Activated naive CD8-positive, alpha-beta T cell treated with anti-CD3 and anti-CD28 coated beads, Interleukin-2, amount 50 U/mL, for 24 hours (primary cell): ENCODE data around the gene TEX55.
"Not testable (repeated sequence)": the region's sequence is repeated elsewhere in the genome, so short reads cannot be mapped to it uniquely, and the experiment has no call there.

Experiments
- ATAC-seq: fragments of 150-1000 bp; cut with Tn5 transposase; one replicate; pipeline ENCODE4 v1.10.0; 2021
- DNase-seq: peaks from one replicate; pipeline ENCODE4 v3.0.0; 2021
- H3K27ac Mint-ChIP-seq: one replicate; pipeline ENCODE4 v1.8.0; 2021; ENCODE audit warnings: mild to moderate bottlenecking, mixed read lengths
- H3K27me3 Mint-ChIP-seq: one replicate; pipeline ENCODE4 v1.8.0; 2021; ENCODE audit warnings: mixed read lengths
- H3K36me3 Mint-ChIP-seq: one replicate; pipeline ENCODE4 v1.8.0; 2021; ENCODE audit warnings: low read depth, mixed read lengths
- H3K4me1 Mint-ChIP-seq: one replicate; pipeline ENCODE4 v1.8.0; 2021; ENCODE audit warnings: mixed read lengths
- H3K4me3 Mint-ChIP-seq: one replicate; pipeline ENCODE4 v1.8.0; 2021; ENCODE audit warnings: mild to moderate bottlenecking, moderate library complexity, mixed read lengths
- H3K9me3 Mint-ChIP-seq: one replicate; pipeline ENCODE4 v1.8.0; 2021; ENCODE audit warnings: mixed read lengths

TEX55 gene

DNA sequence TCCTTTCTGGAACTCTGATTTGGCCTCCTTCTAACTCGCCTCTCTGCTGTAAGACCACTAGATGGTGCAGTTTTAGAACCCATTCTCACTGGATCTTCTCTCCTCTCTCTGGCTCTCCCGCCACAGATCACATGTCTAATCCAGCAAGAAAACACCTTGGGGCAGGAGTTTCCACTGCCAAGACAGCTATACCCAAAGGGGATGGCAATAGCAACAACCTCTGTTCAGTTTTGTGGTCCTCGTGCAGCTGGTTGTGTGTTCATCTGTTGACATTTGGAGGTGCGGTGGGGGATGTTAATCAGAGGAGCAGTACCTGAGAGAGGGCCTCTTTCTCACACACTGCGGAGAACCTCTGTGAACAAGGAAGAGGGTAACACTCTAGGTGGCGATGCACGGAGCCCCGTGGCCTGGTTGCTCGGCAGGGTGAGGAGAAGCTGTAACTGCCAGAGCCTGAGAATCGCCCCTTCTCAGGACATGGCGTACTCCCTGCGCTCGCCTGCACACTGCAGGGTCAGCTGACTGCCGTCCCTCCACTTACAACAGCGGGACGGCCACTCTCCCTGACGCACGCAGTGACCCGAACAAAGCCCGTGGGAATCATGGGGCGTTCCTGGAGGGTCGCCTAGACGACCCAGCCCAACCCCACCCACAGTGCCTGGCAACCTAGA, at the start of gene TEX55:
TEX55 (plus strand) TSS at position 666 of the 668 bp plus-strand sequence. CDS start 25 bp downstream, outside the sequence.
- DNase-seq = peak; percentile 3
- Mint-ChIP-seq H3K27me3 (no peaks in the 10 kb centered on the region), H3K27ac (no peak within 1 kb of the TSS), H3K36me3 (no peaks in the 10 kb centered on the region), H3K9me3 (no peaks in the 10 kb centered on the region), H3K4me3 (no peak within 1 kb of the TSS), H3K4me1 (peaks cover 3% of the 10 kb centered on the region)
- peak; percentile 48 for ATAC-seq

DNA sequence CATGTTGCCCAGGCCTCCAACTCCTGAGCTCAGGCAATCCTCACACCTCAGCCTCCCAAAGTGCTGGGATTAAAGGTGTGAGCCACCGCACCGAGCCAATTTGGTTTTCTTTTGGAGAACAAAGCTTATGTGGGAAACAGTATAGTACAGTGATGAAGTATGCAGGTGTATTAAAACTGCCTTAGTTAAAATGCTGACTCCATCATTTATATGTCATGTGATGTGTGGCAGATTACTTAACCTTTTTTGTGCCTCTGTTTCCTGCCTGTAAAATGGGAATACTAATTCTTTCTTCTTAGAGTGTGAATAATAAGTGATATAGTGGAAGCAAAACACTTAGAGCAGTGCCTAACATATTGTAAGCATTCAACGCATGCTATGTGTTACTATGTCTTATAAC, 48.0 kb upstream of the TEX55 start:
- H3K36me3 Mint-ChIP-seq = no peaks in the 10 kb centered on the region
- no peaks in the 10 kb centered on the region for H3K4me1 Mint-ChIP-seq
- H3K4me3 Mint-ChIP-seq = no peak overlapping the region
- ATAC-seq = no peak
- H3K27me3 Mint-ChIP-seq = peaks cover 2% of the 10 kb centered on the region
- H3K27ac Mint-ChIP-seq = no peak overlapping the region
- no peak for DNase-seq
- no peaks in the 10 kb centered on the region for H3K9me3 Mint-ChIP-seq

DNA sequence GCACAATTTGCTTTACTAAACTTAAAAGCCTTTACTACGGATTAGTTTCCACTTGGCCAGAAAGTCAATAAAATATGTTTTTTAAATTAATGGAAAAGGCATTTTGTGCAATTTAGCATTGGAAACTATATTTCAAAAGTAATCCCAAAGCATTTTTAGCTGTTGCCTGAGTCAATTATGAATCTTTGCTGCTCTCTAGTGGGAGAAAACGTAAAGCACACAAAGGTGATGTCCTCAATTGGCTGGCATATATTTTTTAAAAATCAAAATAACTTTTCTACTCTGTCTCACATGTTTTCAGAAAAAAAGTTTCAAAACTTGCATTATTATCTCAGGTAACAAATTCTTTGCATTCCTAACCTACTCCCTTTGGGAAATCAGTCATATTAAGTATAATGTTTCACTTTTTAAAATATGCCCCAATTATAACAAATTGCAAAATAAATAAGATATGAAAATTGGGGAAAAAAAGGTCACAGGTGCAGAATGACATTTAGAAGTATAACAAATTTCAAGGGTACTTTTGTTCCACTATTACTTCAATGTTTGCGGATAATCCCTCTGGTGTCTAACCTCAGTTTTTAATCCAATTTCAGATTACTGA, 47.2 kb upstream of the TEX55 start:
- ATAC-seq = no peak
- no peak for DNase-seq
- Mint-ChIP-seq H3K27me3 (peaks cover 2% of the 10 kb centered on the region), H3K27ac (no peak overlapping the region), H3K9me3 (no peaks in the 10 kb centered on the region), H3K4me1 (no peaks in the 10 kb centered on the region), H3K4me3 (no peak overlapping the region), H3K36me3 (no peaks in the 10 kb centered on the region)

DNA sequence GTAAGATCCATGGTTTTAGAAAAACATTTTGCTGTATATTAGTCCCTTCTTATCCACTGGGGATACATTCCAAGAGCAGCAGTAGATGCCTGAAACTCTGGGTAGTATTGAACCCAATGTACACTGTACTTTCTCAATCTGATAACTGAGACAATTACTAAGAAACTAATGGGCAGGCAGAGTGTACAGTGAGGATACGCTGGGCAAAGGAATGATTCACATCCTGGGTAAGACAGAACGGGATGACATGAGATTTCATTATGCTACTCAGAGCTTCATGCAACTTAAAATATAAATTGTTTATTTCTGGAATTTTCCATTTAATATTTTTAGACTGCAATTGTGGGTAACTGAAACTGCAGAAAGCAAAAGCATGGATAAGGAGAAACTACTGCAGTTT, 46.2 kb upstream of the TEX55 start:
- Mint-ChIP-seq H3K27ac (no peak overlapping the region), H3K36me3 (no peaks in the 10 kb centered on the region), H3K4me3 (no peak overlapping the region), H3K9me3 (no peaks in the 10 kb centered on the region), H3K4me1 (no peaks in the 10 kb centered on the region), H3K27me3 (peaks cover 2% of the 10 kb centered on the region)
- no peak for DNase-seq
- no peak for ATAC-seq

DNA sequence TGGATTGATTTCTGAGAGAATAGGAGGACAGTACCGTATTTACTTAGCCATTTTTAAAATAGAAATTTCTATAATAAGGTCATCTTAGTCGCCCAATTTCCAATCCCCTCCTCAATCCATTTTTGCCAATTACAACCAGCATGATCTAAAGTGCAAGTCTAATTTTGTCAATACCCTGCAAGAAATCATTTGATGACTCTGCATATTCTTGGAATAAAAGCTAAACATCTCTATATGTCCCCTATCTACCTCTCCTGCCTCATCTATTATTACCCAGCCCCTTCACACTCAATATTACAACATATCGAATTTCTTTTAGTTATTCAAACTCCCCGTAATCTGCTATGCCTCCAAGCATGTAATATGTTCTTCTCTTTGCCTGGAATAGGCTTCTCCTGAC, 41.9 kb upstream of the TEX55 start:
- Mint-ChIP-seq H3K36me3 (no peaks in the 10 kb centered on the region), H3K9me3 (no peaks in the 10 kb centered on the region), H3K27me3 (peaks cover 3% of the 10 kb centered on the region), H3K4me3 (no peak overlapping the region), H3K27ac (no peak overlapping the region), H3K4me1 (no peaks in the 10 kb centered on the region)
- ATAC-seq (no peak), DNase-seq (no peak)

DNA sequence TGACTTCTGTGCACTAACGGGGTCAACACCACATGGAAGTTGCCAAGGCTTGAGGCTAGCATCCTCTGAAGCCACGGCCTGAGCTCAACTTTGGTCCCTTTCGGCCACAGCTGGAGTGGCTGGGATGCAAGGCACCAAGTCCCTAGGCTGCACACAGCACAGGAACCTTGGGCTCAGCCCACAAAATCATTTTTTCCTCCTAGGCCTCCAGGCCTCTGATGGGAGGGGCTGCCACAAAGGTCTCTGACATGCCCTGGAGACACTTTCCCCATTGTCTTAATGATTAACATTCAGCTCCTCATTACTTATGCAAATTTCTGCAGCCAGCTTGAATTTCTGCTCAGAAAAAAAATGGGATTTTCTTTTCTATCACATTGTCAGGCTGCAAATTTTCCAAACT, 27.6 kb upstream of the TEX55 start:
- not testable (repeated sequence) for H3K36me3 Mint-ChIP-seq, H3K4me3 Mint-ChIP-seq, ATAC-seq, DNase-seq, H3K27me3 Mint-ChIP-seq, H3K4me1 Mint-ChIP-seq, H3K27ac Mint-ChIP-seq
- peaks cover 20% of the 10 kb centered on the region for H3K9me3 Mint-ChIP-seq

DNA sequence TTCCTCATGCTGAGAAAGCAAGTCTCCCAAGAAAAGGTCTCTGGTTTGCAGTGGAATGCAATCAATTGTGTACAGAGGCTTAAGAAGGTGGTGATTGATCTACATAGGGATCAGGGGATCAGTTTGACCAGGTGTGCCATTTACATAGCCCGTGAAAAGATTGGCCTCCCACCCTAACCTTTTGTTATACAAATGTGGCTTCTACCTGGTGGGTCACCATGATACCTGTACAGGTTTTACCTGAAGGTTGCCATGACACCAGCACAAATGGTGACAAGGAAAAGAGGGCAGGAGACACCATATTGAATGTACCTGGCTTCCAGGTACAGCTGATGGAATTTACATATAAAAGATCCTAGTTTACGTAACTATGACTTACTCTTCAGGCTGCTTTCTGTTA, 25.5 kb upstream of the TEX55 start:
- Mint-ChIP-seq H3K36me3 (peaks cover 3% of the 10 kb centered on the region), H3K27ac (no peak overlapping the region), H3K4me3 (no peak overlapping the region), H3K27me3 (peaks cover 4% of the 10 kb centered on the region), H3K9me3 (peaks cover 15% of the 10 kb centered on the region), H3K4me1 (no peaks in the 10 kb centered on the region)
- no peak for ATAC-seq
- no peak for DNase-seq

DNA sequence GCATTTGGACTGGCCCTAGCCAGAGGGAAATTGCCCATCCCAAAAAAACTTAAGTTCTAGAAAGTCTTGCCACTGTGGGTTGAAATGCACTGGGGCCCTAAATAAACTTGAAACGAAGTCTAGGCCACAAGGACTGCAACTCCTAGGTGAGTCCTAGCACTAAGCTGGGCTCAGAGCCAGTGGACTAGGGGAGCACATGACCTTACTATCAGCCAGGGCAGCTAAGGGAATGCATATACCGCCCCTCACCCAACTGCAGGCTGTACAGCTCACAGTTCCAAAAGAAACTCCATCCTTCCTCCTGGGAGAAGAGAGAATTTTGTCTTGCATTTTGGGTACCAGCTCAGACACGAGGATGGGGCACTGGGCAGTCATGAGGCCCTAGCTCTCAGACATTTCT, 23.6 kb upstream of the TEX55 start:
- H3K27ac Mint-ChIP-seq = no peak overlapping the region
- peaks cover 11% of the 10 kb centered on the region for H3K27me3 Mint-ChIP-seq
- DNase-seq = no peak
- H3K4me1 Mint-ChIP-seq = no peaks in the 10 kb centered on the region
- peaks cover 9% of the 10 kb centered on the region for H3K9me3 Mint-ChIP-seq
- ATAC-seq = no peak
- H3K4me3 Mint-ChIP-seq = no peak overlapping the region
- H3K36me3 Mint-ChIP-seq = peaks cover 3% of the 10 kb centered on the region

DNA sequence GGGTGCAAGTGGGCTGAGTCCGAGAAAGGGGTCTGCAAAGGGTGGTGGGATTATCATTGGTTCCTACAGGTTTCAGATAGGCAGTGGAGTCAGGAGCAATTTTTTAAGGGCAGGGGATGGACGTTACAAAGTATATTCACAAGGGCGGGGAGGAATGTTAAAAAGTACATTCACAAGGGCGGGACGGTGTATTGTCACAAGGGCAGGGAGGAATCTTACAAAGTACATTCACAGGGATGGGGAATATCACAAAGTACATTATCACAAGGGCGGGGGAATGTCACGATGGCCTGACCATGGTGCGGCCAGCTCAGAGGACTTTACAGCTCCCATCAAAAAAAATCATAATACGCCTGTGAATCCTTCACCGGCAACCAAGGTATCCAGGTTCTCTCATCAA, 20.6 kb upstream of the TEX55 start:
- Mint-ChIP-seq H3K4me3 (no peak overlapping the region), H3K27ac (no peak overlapping the region), H3K36me3 (no peaks in the 10 kb centered on the region), H3K9me3 (no peaks in the 10 kb centered on the region), H3K4me1 (no peaks in the 10 kb centered on the region), H3K27me3 (peaks cover 11% of the 10 kb centered on the region)
- DNase-seq (no peak), ATAC-seq (no peak)

DNA sequence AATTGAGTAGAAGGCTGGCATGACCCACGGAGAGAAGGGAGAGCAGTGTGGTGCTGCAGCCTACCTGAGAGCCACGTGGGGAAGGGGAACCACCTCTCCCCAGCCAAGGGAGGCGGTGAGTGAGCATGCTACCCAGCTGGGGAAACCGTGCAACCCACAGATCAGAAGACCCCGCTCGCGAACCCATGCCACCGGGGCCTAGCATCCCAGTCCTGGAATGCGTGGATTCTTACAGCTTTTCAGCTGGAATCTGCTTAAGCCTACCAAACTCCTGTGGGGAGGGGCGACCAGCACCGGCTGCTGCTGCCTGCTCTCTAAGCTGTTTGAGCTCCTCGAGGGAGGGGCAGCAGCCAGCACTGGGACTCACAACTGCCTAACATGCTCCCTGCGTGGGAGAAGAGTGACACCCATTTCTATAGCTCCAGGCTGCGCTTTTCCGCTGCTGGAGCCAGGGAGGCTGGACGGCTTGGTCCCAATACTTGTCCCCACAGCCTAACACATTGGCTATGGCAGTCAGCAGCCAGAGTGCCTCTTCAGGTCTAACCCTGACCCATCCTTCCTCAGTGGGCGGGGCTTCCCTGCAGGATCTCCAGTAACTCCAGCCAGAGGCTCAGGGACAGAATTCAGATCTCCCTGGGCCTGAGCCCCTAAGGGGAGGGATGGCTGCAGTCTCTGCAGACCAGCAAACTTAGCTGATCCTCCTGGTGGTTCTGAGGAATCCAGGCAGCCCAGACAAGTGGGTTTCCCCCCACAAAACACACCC, 20.0 kb upstream of the TEX55 start:
- H3K36me3 Mint-ChIP-seq = no peaks in the 10 kb centered on the region
- no peak overlapping the region for H3K27ac Mint-ChIP-seq
- no peak overlapping the region for H3K4me3 Mint-ChIP-seq
- H3K9me3 Mint-ChIP-seq = no peaks in the 10 kb centered on the region
- ATAC-seq (no peak), DNase-seq (no peak)
- H3K4me1 Mint-ChIP-seq = no peaks in the 10 kb centered on the region
- peaks cover 11% of the 10 kb centered on the region for H3K27me3 Mint-ChIP-seq

DNA sequence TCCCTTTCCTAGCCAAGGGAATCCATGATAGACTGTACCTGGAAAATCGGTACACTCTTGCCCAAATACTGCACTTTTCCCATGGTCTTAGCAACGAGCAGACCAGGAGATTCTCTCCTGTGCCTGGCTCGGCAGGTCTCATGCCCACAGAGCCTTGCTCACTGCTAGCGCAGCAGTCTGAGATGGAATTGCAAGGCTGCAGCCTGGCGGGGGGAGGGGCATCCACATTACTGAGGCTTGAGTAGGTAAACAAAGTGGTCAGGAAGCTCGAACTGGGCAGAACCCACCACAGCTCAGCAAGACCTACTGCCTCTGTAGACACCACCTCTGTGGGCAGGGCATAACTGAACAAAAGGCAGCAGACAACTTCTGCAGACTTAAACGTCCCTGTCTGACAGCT, 15.7 kb upstream of the TEX55 start:
- peaks cover 12% of the 10 kb centered on the region for H3K27me3 Mint-ChIP-seq
- not testable (repeated sequence) for ATAC-seq, H3K27ac Mint-ChIP-seq, DNase-seq, H3K36me3 Mint-ChIP-seq, H3K9me3 Mint-ChIP-seq, H3K4me1 Mint-ChIP-seq, H3K4me3 Mint-ChIP-seq

DNA sequence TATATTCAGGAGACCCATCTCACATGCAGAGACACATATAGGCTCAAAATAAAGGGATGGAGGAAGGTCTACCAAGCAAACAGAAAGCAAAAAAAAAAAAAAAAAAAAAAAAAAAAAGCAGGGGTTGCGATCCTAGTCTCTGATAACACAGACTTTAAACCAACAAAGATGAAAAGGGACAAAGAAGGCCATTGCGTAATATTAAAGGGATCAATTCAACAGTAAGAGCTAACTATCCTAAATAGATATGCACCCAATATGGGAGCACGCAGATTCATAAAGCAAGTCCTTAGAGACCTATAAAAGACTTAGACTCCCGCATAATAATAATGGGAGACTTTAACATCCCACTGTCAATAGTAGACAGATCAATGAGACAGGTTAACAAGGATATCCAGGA, 13.7 kb upstream of the TEX55 start:
- not testable (repeated sequence) for H3K4me1 Mint-ChIP-seq, H3K4me3 Mint-ChIP-seq, H3K9me3 Mint-ChIP-seq, ATAC-seq, H3K27ac Mint-ChIP-seq, H3K27me3 Mint-ChIP-seq, H3K36me3 Mint-ChIP-seq, DNase-seq

DNA sequence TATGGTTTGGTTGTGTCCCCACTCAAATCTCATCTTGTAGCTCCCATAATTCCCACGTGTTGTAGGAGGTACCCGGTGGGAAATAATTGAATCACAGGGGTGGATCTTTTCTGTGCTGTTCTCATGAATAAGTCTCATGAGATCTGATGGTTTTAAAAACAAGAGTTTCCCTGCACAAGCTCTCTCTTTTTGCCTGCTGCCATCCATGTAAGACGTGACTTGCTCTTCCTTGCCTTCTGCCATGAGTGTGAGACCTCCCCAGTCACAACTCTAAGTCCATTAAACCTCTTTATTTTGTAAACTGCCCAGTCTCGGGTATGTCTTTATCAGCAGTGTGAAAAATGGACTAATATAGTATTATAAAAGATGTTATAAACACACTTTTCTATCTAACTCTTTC, 6.6 kb upstream of the TEX55 start:
- not testable (repeated sequence) for H3K27me3 Mint-ChIP-seq, H3K27ac Mint-ChIP-seq, H3K9me3 Mint-ChIP-seq, H3K4me3 Mint-ChIP-seq, H3K4me1 Mint-ChIP-seq, DNase-seq, H3K36me3 Mint-ChIP-seq, ATAC-seq

DNA sequence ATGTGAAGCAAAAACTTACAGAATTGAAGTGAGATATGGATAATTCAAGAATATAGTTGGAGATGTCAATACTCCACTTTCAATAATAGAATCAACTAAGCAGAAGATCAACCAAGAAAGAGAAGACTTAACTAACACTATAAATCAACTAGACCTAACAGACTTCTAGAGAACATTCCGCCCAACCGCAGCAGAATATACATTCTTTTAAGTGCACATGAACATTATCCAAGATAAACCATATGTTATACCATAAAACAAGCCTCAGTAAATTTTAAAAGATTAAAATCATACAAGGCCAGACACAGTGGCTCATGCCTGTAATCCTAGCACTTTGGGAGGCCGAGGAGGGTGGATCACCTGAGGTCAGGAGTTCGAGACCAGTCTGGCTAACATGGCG, 5.5 kb upstream of the TEX55 start:
- Mint-ChIP-seq H3K4me1 (no peaks in the 10 kb centered on the region), H3K4me3 (no peak overlapping the region), H3K27ac (no peak overlapping the region), H3K36me3 (no peaks in the 10 kb centered on the region), H3K9me3 (no peaks in the 10 kb centered on the region), H3K27me3 (no peaks in the 10 kb centered on the region)
- no peak for DNase-seq
- ATAC-seq = no peak

DNA sequence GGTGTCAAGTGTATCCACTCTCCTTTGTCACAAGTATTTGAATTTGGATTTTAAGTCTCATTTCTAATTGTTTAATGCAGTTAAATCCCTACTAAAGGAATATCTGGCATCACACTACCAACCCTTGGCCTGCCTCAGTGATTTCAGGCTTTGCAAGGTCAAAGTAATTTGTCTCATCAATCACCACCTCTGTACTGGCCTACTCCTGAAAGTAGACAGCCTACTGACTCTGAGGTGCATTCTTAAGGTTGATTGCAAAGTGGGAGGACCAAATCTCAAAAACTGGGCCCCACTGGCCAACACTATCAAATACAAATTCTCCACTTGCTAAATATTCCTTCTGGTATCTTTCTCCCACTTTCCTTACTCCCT, 851 bp upstream of the TEX55 start:
- Mint-ChIP-seq H3K4me3 (no peak overlapping the region), H3K27me3 (no peaks in the 10 kb centered on the region), H3K27ac (no peak overlapping the region), H3K9me3 (no peaks in the 10 kb centered on the region), H3K4me1 (peaks cover 3% of the 10 kb centered on the region), H3K36me3 (no peaks in the 10 kb centered on the region)
- no peak for DNase-seq
- no peak for ATAC-seq
